ENCODE data around the gene LRRC37B.
"Not testable (repeated sequence)": the region's sequence is repeated elsewhere in the genome, so short reads cannot be mapped to it uniquely, and the experiment has no call there.

Gene LRRC37B

GRCh38 chr17:32006957-32007462, at the start of gene LRRC37B:
LRRC37B (plus strand) TSS chr17:32007383; CDS start chr17:32021393, 14,010 bp downstream.
- peak; percentile 97 for ATAC-seq
- DNase-seq: peak; percentile 94

- not testable (repeated sequence) for ATAC-seq
Measured at GRCh38 chr17:31964131-31964530, 43.1 kb upstream of the LRRC37B start.

GRCh38 chr17:31967648-31968047, 39.5 kb upstream of the LRRC37B start:
- no peak for ATAC-seq
- DNase-seq: no peak

More at GRCh38 chr17:31964131-31964530, 43.1 kb upstream of the LRRC37B start:
- DNase-seq: not testable (repeated sequence)

- DNase-seq, ATAC-seq: not testable (repeated sequence)
Measured at GRCh38 chr17:31970416-31970815, 36.8 kb upstream of the LRRC37B start.

GRCh38 chr17:31974269-31975071, 32.7 kb upstream of the LRRC37B start:
- not testable (repeated sequence) for ATAC-seq, DNase-seq

- not testable (repeated sequence) for ATAC-seq, DNase-seq
Measured at GRCh38 chr17:31975391-31975790, 31.8 kb upstream of the LRRC37B start.

- not testable (repeated sequence) for ATAC-seq, DNase-seq
Measured at GRCh38 chr17:31991821-31992220, 15.4 kb upstream of the LRRC37B start.

- DNase-seq (no peak), ATAC-seq (no peak)
Measured at GRCh38 chr17:31997005-31997404, 10.2 kb upstream of the LRRC37B start.

GRCh38 chr17:32007463-32008298, 498 bp downstream of the LRRC37B start:
- DNase-seq: peak; percentile 58

GRCh38 chr17:32009262-32009542, 2.0 kb downstream of the LRRC37B start:
- ATAC-seq (no peak), DNase-seq (no peak)

More at GRCh38 chr17:32007463-32008298, 498 bp downstream of the LRRC37B start:
- ATAC-seq: peak; percentile 51

- ATAC-seq (no peak), DNase-seq (no peak)
Measured at GRCh38 chr17:32010114-32010513, 2.9 kb downstream of the LRRC37B start.

GRCh38 chr17:32015245-32016013, 8.2 kb downstream of the LRRC37B start:
- DNase-seq (no peak), ATAC-seq (no peak)

GRCh38 chr17:32016231-32016630, 9.0 kb downstream of the LRRC37B start:
- ATAC-seq: no peak
- no peak for DNase-seq

GRCh38 chr17:32019228-32019627, 12.0 kb downstream of the LRRC37B start:
- ATAC-seq (no peak), DNase-seq (no peak)

- DNase-seq (no peak), ATAC-seq (no peak)
Measured at GRCh38 chr17:32020943-32021614, 13.9 kb downstream of the LRRC37B start.

GRCh38 chr17:32021615-32021955, 14.4 kb downstream of the LRRC37B start:
- DNase-seq (no peak), ATAC-seq (no peak)

GRCh38 chr17:32022554-32022953, 15.4 kb downstream of the LRRC37B start:
- not testable (repeated sequence) for DNase-seq, ATAC-seq

- DNase-seq, ATAC-seq: not testable (repeated sequence)
Measured at GRCh38 chr17:32027271-32027670, 20.1 kb downstream of the LRRC37B start.

GRCh38 chr17:32033223-32033622, 26.0 kb downstream of the LRRC37B start:
- DNase-seq: no peak
- ATAC-seq: no peak

GRCh38 chr17:32033812-32034211, 26.6 kb downstream of the LRRC37B start:
- not testable (repeated sequence) for ATAC-seq

GRCh38 chr17:32040246-32040645, 33.1 kb downstream of the LRRC37B start:
- ATAC-seq: not testable (repeated sequence)

More at GRCh38 chr17:32033812-32034211, 26.6 kb downstream of the LRRC37B start:
- DNase-seq: not testable (repeated sequence)

More at GRCh38 chr17:32040246-32040645, 33.1 kb downstream of the LRRC37B start:
- not testable (repeated sequence) for DNase-seq

All from stimulated activated naive CD8-positive, alpha-beta T cell treated with anti-CD3 and anti-CD28 coated beads, Interleukin-15, Interleukin-2, amounts not matched to agents 100 U/mL and 50 U/mL, for 24 hours (primary cell).